Measurements from ENCODE around the gene ORM1. TPM values are rescaled to one million over a fixed set of nuclear protein-coding genes. Genes with fewer than 3 reads are reported as not detected.

The ORM1 gene
- total RNA-seq, 2 donors from 2014 or later, result not detected

- no peak for TF ChIP-seq POLR2A (IDR thresholded peaks at IDR 0.05)
- no peak for TF ChIP-seq CTCF (IDR thresholded peaks at IDR 0.05)
- no peak for TF ChIP-seq POLR2AphosphoS5 (IDR thresholded peaks at IDR 0.05)
- intact Hi-C loops (cut with DNase I), result loop anchor here (5.0 kb wide), 1 partner anchor 36 kb away; the partner anchor contains the start of gene AKNA
- 92% methylated on average over 16 of the region's 16 CpGs for WGBS
- Histone ChIP-seq H3K27ac (no peak overlapping the region), H3K4me3 (no peak overlapping the region), H3K36me3 (peaks cover 0 to 9% of the 10 kb centered on the region in 2 donors), H3K9me3 (no peaks in the 10 kb centered on the region), H3K27me3 (replicated peaks; ENCODE audit: insufficient read depth) (no peaks in the 10 kb centered on the region), H3K4me1 (replicated peaks) (no peaks in the 10 kb centered on the region)
- DNase-seq (ENCODE audit: low spot score), result no peak
Observed at GRCh38 chr9:114350636-114351401, 27.9 kb downstream of the ORM1 start.

GRCh38 chr9:114351932-114352331, 29.0 kb downstream of the ORM1 start:
- no peaks in the 10 kb centered on the region for H3K9me3 ChIP-seq

GRCh38 chr9:114355821-114356220, 32.9 kb downstream of the ORM1 start:
- H3K4me3 ChIP-seq, result no peak overlapping the region
- no peak overlapping the region for H3K27ac ChIP-seq
- peaks cover 14 to 27% of the 10 kb centered on the region in 2 donors for H3K36me3 ChIP-seq
- intact Hi-C loops (cut with DNase I), result no loop called here
- no peaks in the 10 kb centered on the region for H3K9me3 ChIP-seq
- no peaks in the 10 kb centered on the region for H3K27me3 ChIP-seq (replicated peaks; ENCODE audit: insufficient read depth)
- no peaks in the 10 kb centered on the region for H3K4me1 ChIP-seq (replicated peaks)
- 95% methylated on average over 6 of the region's 6 CpGs for WGBS
- no peak for DNase-seq (ENCODE audit: low spot score)
- TF ChIP-seq CTCF (IDR thresholded peaks at IDR 0.05) (no peak), POLR2AphosphoS5 (IDR thresholded peaks at IDR 0.05) (no peak), POLR2A (IDR thresholded peaks at IDR 0.05) (no peak)

More at GRCh38 chr9:114351932-114352331, 29.0 kb downstream of the ORM1 start:
- 73% methylated on average over 4 of the region's 4 CpGs for WGBS
- TF ChIP-seq CTCF (IDR thresholded peaks at IDR 0.05) (no peak), POLR2AphosphoS5 (IDR thresholded peaks at IDR 0.05) (no peak), POLR2A (IDR thresholded peaks at IDR 0.05) (no peak)
- Histone ChIP-seq H3K27ac (no peak overlapping the region), H3K4me1 (replicated peaks) (no peaks in the 10 kb centered on the region), H3K4me3 (no peak overlapping the region), H3K36me3 (peaks cover 0 to 7% of the 10 kb centered on the region in 2 donors), H3K27me3 (replicated peaks; ENCODE audit: insufficient read depth) (no peaks in the 10 kb centered on the region)
- intact Hi-C loops (cut with DNase I), result loop anchor here (5.0 kb wide), 1 partner anchor 35 kb away; the partner anchor contains the start of gene AKNA
- no peak for DNase-seq (ENCODE audit: low spot score)

GRCh38 chr9:114356792-114357191, 33.9 kb downstream of the ORM1 start:
- intact Hi-C loops (cut with DNase I), result no loop called here
- no peaks in the 10 kb centered on the region for H3K27me3 ChIP-seq (replicated peaks; ENCODE audit: insufficient read depth)

More at GRCh38 chr9:114356792-114357191, 33.9 kb downstream of the ORM1 start:
- H3K9me3 ChIP-seq, result no peaks in the 10 kb centered on the region
- TF ChIP-seq CTCF (IDR thresholded peaks at IDR 0.05), result no peak
- TF ChIP-seq POLR2A (IDR thresholded peaks at IDR 0.05), result no peak
- TF ChIP-seq POLR2AphosphoS5 (IDR thresholded peaks at IDR 0.05), result no peak
- peaks cover 14 to 27% of the 10 kb centered on the region in 2 donors for H3K36me3 ChIP-seq
- no peak overlapping the region for H3K27ac ChIP-seq
- no peaks in the 10 kb centered on the region for H3K4me1 ChIP-seq (replicated peaks)
- WGBS, result 86% methylated on average over 6 of the region's 6 CpGs
- H3K4me3 ChIP-seq, result no peak overlapping the region
- DNase-seq (ENCODE audit: low spot score), result no peak
